Measurements from ENCODE around the gene EFNA5.

EFNA5 gene

GRCh38 chr5:107426872-107427271 lies 243.9 kb downstream of the EFNA5 start:
- no peaks in the 10 kb centered on the region for H4K20me1 ChIP-seq (ENCODE audit: insufficient read depth, low read length)
- H3K36me3 ChIP-seq (ENCODE audit: insufficient read depth, low read length) = no peaks in the 10 kb centered on the region
- H3K4me1 ChIP-seq (ENCODE audit: insufficient read depth, low read length) = peaks cover 13% of the 10 kb centered on the region
- H2AFZ ChIP-seq (ENCODE audit: low read depth, low read length) = no peak overlapping the region
- H3K9ac ChIP-seq (ENCODE audit: low read depth, low read length) = no peak overlapping the region
- no peaks in the 10 kb centered on the region for H3K9me3 ChIP-seq (ENCODE audit: insufficient read depth, low read length, severe bottlenecking)
- no peak overlapping the region for H3K4me3 ChIP-seq (ENCODE audit: low read depth in 1 of 2, low read length in 2 of 2)
- ATAC-seq (ENCODE audit: insufficient read depth, low read depth) = no peak
- no peak overlapping the region for H3K4me2 ChIP-seq (ENCODE audit: insufficient read depth, low read length)
- no peak overlapping the region for H3K27ac ChIP-seq (ENCODE audit: low read length)
- H3K79me2 ChIP-seq (ENCODE audit: insufficient read depth, low read length) = no peaks in the 10 kb centered on the region
- no peak for DNase-seq
- no peaks in the 10 kb centered on the region for H3K27me3 ChIP-seq (ENCODE audit: insufficient read depth, low read length, poor library complexity)
- TF ChIP-seq, protein P1, sequence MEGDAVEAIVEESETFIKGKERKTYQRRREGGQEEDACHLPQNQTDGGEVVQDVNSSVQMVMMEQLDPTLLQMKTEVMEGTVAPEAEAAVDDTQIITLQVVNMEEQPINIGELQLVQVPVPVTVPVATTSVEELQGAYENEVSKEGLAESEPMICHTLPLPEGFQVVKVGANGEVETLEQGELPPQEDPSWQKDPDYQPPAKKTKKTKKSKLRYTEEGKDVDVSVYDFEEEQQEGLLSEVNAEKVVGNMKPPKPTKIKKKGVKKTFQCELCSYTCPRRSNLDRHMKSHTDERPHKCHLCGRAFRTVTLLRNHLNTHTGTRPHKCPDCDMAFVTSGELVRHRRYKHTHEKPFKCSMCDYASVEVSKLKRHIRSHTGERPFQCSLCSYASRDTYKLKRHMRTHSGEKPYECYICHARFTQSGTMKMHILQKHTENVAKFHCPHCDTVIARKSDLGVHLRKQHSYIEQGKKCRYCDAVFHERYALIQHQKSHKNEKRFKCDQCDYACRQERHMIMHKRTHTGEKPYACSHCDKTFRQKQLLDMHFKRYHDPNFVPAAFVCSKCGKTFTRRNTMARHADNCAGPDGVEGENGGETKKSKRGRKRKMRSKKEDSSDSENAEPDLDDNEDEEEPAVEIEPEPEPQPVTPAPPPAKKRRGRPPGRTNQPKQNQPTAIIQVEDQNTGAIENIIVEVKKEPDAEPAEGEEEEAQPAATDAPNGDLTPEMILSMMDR (IDR thresholded peaks at IDR 0.05; ENCODE audit: borderline replicate concordance, extremely low read depth, low read length, poor library complexity, severe bottlenecking) = no peak
- no peak for TF ChIP-seq EZH2 (IDR thresholded peaks at IDR 0.05; ENCODE audit: borderline replicate concordance, low read depth, low read length, severe bottlenecking)

- Histone ChIP-seq H3K4me1 (ENCODE audit: insufficient read depth, low read length) (peaks cover 13% of the 10 kb centered on the region), H3K9ac (ENCODE audit: low read depth, low read length) (no peak overlapping the region), H3K27ac (ENCODE audit: low read length) (no peak overlapping the region), H3K79me2 (ENCODE audit: insufficient read depth, low read length) (no peaks in the 10 kb centered on the region), H4K20me1 (ENCODE audit: insufficient read depth, low read length) (no peaks in the 10 kb centered on the region), H3K36me3 (ENCODE audit: insufficient read depth, low read length) (no peaks in the 10 kb centered on the region), H3K4me2 (ENCODE audit: insufficient read depth, low read length) (no peak overlapping the region), H3K9me3 (ENCODE audit: insufficient read depth, low read length, severe bottlenecking) (no peaks in the 10 kb centered on the region), H2AFZ (ENCODE audit: low read depth, low read length) (no peak overlapping the region), H3K4me3 (ENCODE audit: low read depth in 1 of 2, low read length in 2 of 2) (no peak overlapping the region), H3K27me3 (ENCODE audit: insufficient read depth, low read length, poor library complexity) (no peaks in the 10 kb centered on the region)
- TF ChIP-seq, protein P1 (IDR thresholded peaks at IDR 0.05; ENCODE audit: borderline replicate concordance, extremely low read depth, low read length, poor library complexity, severe bottlenecking) = no peak
- no peak for TF ChIP-seq EZH2 (IDR thresholded peaks at IDR 0.05; ENCODE audit: borderline replicate concordance, low read depth, low read length, severe bottlenecking)
- ATAC-seq (ENCODE audit: insufficient read depth, low read depth) (no peak), DNase-seq (no peak)
Observed at GRCh38 chr5:107426209-107426608, 244.5 kb downstream of the EFNA5 start.

GRCh38 chr5:107425541-107426031 lies 245.2 kb downstream of the EFNA5 start:
- no peaks in the 10 kb centered on the region for H3K36me3 ChIP-seq (ENCODE audit: insufficient read depth, low read length)
- no peak overlapping the region for H2AFZ ChIP-seq (ENCODE audit: low read depth, low read length)
- H3K27ac ChIP-seq (ENCODE audit: low read length) = no peak overlapping the region
- TF ChIP-seq EZH2 (IDR thresholded peaks at IDR 0.05; ENCODE audit: borderline replicate concordance, low read depth, low read length, severe bottlenecking) = no peak
- TF ChIP-seq, protein P1 (IDR thresholded peaks at IDR 0.05; ENCODE audit: borderline replicate concordance, extremely low read depth, low read length, poor library complexity, severe bottlenecking) = no peak
- H4K20me1 ChIP-seq (ENCODE audit: insufficient read depth, low read length) = no peaks in the 10 kb centered on the region
- no peaks in the 10 kb centered on the region for H3K9me3 ChIP-seq (ENCODE audit: insufficient read depth, low read length, severe bottlenecking)
- no peak for DNase-seq
- H3K4me3 ChIP-seq (ENCODE audit: low read depth in 1 of 2, low read length in 2 of 2) = no peak overlapping the region
- no peaks in the 10 kb centered on the region for H3K27me3 ChIP-seq (ENCODE audit: insufficient read depth, low read length, poor library complexity)
- no peak overlapping the region for H3K9ac ChIP-seq (ENCODE audit: low read depth, low read length)
- no peak for ATAC-seq (ENCODE audit: insufficient read depth, low read depth)
- no peak overlapping the region for H3K4me2 ChIP-seq (ENCODE audit: insufficient read depth, low read length)
- H3K79me2 ChIP-seq (ENCODE audit: insufficient read depth, low read length) = no peaks in the 10 kb centered on the region
- H3K4me1 ChIP-seq (ENCODE audit: insufficient read depth, low read length) = peaks cover 9% of the 10 kb centered on the region

DNA sequence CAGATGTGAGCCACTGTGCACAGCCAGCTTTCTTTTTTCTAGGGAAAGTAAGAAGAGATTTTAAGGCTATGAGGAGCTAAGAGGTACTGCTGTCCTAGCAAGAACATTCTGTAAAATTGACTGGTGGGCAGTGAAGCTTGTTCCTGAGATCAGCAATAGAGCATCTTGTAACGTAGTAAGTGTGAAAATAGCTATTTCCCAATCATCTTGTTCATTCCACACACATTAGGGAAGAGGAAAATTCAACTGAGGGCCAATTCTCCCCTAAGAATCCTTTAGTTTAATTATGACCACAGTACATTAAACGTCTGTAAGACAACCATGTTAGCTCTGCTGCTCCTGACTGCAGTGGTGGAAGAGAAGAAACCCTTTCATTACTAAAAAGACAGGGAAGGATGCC lies 246.2 kb downstream of the EFNA5 start:
- no peaks in the 10 kb centered on the region for H4K20me1 ChIP-seq (ENCODE audit: insufficient read depth, low read length)
- TF ChIP-seq, protein P1 (IDR thresholded peaks at IDR 0.05; ENCODE audit: borderline replicate concordance, extremely low read depth, low read length, poor library complexity, severe bottlenecking) = no peak
- TF ChIP-seq EZH2 (IDR thresholded peaks at IDR 0.05; ENCODE audit: borderline replicate concordance, low read depth, low read length, severe bottlenecking) = no peak
- no peaks in the 10 kb centered on the region for H3K79me2 ChIP-seq (ENCODE audit: insufficient read depth, low read length)
- H3K36me3 ChIP-seq (ENCODE audit: insufficient read depth, low read length) = no peaks in the 10 kb centered on the region
- no peak overlapping the region for H3K4me3 ChIP-seq (ENCODE audit: low read depth in 1 of 2, low read length in 2 of 2)
- no peaks in the 10 kb centered on the region for H3K27me3 ChIP-seq (ENCODE audit: insufficient read depth, low read length, poor library complexity)
- no peaks in the 10 kb centered on the region for H3K4me1 ChIP-seq (ENCODE audit: insufficient read depth, low read length)
- ATAC-seq (ENCODE audit: insufficient read depth, low read depth) (no peak), DNase-seq (no peak)
- H3K4me2 ChIP-seq (ENCODE audit: insufficient read depth, low read length) = no peak overlapping the region
- H3K9me3 ChIP-seq (ENCODE audit: insufficient read depth, low read length, severe bottlenecking) = no peaks in the 10 kb centered on the region
- no peak overlapping the region for H3K27ac ChIP-seq (ENCODE audit: low read length)
- no peak overlapping the region for H2AFZ ChIP-seq (ENCODE audit: low read depth, low read length)
- no peak overlapping the region for H3K9ac ChIP-seq (ENCODE audit: low read depth, low read length)

All from DND-41 (cell line).